HG03354 (cell line): ENCODE results near the gene PALM.

ENCODE experiments used
- ATAC-seq: cut with Tn5 transposase; IDR thresholded peaks from one replicate; pipeline ENCODE4 v1.9.1; 2021; ENCODE audit warnings: mild to moderate bottlenecking; ENCODE audit not compliant: unreplicated experiment, poor library complexity, severe bottlenecking

The PALM gene

DNA sequence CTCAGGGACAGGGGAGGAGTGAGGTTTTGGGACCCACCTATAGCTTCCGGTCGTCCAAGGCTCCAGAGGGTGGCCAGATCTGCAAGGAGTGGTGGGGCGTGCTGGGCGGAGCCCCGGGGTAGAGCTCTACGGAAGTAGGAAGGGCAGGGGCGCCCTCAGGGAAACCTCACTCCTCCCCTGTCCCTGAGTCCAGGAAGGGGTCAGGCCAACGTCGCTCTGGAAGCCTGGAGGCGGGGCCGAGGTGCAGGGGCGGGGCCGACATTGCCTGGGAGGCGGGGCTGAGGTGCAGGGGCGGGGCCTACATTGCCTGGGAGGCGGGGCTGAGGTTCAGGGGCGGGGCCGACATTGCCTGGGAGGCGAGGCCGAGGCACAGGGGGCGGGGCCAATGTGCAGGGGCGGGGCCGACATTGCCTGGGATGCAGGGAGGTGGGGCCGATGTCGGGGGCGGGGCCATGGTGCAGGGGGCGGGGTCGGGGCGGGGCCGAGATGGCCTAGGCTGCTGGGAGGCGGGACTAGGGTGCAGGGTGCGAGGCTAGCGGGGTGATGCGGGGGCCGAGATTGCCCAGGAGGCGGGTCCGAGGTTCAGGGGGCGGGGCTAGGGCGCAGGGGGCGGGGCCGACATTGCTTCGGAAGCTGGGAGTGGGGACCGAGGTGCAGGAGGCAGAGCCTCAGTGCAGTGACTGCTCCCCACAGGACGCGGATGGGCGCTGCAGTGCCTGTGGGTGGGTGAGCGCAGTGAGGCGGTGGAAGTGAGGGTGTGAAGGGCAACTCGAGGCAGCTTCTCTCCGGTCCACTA, 4.9 kb upstream of the PALM start:
- ATAC-seq = no peak

DNA sequence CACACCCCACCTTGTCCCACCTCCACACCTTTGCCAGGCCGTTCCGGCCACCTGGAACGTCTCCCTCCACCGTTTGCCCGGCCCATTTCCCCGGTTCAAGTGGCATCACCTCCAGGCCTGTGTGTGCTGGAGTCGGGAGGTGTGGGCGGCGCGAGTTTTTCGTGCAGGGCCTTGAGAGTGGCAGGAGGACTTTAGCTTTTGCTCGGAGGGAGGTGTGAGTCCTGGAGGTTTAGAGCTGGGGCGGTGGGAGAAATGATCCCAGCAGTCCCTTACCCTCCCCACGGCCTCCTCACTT, 4.3 kb upstream of the PALM start:
- no peak for ATAC-seq

DNA sequence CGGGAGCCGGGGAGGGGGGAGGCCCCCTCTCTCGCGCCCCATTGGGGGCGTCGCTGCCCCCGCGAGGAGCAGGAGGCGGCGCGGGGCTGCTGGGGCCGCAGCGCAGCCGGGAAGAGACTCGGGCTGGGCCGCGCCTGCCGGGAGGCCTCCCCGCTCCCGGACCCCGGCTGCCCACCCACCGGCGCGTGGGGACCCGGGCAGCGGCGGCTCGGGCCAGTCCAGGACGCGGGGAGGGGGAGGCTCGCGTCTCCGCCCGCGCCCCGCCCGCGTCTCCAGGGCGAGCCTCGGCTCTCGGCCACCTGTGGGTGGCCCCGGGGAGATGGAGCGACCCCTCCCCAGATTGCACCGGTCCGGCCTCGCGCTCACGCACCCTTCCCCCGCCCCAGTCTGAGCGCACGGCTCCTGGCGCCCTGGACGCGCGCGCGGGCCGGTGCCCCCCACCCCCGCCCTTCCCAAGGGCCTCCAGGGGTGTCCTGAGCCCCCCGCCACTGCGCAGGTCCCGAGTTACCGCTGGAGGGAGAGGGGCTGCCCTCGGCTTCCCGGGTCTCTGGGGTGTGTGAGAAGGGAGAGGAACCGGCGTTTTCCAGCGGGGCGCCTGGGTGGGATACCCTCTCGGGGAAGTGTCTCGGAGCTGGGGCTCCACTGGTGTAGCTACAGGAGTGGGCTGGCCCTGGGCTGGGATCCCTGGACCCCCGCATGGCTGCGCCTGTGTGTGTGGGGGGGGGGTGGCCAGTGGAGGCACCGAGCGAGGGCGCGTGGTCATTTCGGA, 645 bp downstream of the PALM start:
- no peak for ATAC-seq

- ATAC-seq = no peak
Measured at GRCh38 chr19:709965-710571, 1.3 kb downstream of the PALM start.

DNA sequence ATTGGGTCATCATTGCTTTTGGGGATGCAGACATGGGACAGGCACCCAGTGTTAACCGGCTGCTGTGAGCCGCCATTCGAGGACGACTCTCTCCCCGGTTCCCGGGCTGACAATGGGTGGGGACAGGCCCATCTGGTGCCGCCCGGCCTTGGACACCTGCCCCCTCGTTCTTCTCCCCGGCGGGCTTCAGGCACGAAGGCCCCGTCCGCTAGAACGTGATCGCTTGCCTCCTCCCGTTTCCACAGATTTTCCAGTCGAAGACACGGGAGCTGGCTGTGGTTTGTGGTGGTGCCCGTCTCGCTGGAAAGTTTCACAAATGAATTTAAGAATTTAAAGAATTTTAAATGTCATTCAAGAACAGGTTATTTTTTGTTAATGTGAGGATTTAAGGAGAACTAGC, 2.0 kb downstream of the PALM start:
- no peak for ATAC-seq

DNA sequence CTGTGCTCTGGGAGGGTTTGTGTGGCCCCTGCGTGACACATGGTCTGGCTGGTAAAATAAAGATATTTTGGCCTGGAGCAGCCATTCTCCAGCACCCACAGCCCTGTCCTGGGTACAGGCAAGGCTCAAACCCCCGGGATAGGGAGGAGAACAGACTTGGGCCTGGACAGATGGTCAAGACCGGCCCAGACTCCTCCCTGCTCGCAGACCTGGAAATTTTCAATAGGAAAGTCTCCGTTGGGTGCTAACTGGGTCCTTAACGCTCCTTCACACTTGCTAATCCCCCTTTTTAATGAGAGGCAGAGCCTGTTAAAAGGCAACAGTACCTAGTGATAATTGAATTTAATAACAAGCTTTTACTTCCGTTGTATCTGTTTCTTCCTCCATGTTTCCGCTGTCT, 2.5 kb downstream of the PALM start:
- ATAC-seq = no peak

DNA sequence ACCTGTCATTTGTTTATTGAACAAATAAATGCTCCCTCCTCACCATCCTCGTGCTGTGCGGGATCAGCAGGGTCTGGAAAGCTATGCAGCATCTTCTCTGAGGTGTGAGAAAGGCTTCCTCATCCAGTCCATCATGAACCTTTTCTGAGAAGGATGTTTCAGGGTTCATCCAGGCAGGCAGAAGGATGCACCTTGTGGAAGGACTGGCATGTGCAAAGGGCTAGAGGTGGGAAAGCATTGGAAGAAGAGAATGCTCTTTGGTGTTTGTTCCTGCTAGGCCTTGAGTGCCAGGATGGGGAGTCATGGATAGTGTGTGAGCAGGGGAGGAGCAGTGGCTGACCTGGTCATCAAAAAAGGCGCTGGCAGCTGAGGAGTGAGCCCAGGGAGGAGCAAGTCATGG, 6.6 kb downstream of the PALM start:
- no peak for ATAC-seq

- no peak for ATAC-seq
Measured at GRCh38 chr19:718251-718951, 9.7 kb downstream of the PALM start.

DNA sequence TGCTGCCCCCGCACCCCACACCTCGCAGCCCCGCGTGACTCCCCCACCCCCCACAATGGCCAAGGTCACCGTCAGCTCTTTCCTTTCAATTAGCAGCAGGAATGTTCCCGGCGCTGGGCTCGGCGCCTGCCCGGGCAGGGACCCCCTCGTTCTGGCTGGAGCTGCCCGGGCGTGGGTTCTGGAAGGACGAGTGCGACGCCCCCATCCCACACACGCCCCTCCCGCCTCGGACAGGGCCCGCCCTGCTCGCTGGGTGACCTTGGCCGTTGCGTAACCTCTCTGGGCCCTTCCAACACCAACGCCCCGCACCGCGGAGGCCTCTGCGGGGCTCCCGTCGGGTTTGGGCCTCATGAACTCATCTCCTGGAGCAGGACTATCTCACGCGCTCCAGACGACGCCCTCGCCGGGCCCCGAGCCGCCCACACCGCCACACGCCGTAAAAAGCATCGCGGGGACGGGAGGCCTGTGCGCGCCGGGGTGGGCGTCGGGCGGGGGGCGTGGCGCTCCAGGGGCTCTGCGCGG, 10.3 kb downstream of the PALM start:
- ATAC-seq = no peak

- ATAC-seq = no peak
Measured at GRCh38 chr19:719636-720344, 11.1 kb downstream of the PALM start.

DNA sequence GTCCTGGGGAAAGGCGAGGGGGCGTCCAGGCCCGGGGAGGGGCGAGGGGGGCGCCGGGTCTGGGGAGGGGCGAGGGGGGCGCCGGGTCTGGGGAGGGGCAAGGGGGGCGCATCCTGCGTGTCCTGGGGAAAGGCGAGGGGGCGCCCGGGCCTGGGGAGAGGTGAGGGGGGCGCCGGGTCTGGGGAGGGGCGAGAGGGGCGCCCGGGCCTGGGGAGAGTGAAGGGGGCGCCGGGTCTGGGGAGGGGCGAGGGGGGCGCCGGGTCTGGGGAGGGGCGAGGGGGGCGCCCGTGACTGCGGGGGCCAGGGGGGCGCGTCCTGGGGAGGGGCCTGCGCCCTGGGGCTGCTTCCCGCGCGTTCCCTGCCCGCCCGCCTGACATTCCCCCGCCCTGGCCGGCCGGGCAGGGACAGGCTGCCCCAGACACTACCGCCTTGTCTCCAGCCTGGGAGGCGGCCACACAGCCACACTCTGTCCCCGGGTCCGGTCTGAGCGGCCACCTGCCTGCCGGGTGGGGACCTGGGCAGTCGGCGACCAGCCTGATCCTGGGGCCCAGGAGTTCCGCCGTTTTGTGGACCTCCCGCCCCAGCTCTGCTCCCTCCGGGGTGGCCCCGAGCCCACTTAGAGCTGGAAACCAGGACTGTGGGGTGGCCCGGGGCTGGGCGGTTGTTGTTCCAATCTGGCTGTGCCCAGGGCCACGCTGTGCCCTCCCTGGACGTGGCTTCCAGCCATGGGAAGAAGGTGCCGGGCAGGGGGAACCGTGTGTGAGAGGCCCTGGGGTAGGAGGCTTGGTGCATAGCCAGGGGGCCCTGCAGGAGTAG, 11.8 kb downstream of the PALM start:
- ATAC-seq = no peak

- ATAC-seq = no peak
Measured at GRCh38 chr19:722553-723101, 13.9 kb downstream of the PALM start.

DNA sequence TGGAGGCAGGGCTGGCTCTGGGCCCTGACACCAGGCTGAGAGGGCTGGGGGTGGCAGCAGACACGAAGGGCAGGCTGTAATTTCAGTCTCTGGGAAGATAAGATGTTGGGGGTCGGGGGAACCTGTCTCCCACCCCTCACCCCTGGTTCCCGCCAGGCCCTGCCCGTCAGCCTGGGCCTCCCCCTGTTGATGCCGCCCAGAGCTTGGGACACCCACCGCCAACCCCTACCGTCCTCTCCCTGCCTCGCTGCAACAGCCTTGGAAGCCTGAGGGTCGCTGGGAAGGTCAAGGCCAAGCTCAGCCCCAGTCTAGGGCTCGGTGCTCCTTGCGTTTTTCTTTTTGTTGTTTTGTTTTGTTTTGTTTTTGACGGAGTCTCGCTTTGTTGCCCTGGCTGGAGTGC, 14.5 kb downstream of the PALM start:
- no peak for ATAC-seq

- ATAC-seq = no peak
Measured at GRCh38 chr19:723714-724113, 15.0 kb downstream of the PALM start.

DNA sequence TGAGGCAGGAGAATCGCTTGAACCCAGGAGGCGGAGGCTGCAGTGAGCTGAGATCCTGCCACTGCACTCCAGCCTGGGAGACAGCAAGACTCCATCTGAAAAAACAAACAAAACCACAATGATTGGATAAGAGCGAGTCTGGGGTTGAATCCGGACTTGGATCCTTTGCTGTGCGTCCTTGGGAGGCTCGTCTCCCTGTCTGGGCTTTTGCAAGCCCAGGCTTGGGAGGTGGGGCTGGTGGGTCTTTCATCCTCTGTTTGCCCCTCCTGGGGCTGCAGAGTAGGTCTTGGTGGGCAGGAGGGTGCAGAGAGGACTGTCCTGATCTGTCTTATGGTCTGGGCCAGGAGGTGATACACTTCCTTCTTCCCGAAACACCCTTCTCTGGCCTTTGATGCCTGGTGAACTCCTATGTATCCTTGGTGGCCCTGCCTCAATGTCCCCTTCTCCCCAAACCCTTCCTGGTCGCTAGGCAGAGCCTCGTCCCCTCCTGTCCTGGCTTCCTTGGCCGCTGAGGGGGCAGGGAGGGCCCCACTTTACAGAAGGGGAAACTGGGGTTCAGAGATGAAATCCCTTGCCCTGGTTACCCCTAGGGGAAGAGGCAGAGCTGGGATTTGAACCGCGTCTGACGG, 16.8 kb downstream of the PALM start:
- ATAC-seq = no peak

DNA sequence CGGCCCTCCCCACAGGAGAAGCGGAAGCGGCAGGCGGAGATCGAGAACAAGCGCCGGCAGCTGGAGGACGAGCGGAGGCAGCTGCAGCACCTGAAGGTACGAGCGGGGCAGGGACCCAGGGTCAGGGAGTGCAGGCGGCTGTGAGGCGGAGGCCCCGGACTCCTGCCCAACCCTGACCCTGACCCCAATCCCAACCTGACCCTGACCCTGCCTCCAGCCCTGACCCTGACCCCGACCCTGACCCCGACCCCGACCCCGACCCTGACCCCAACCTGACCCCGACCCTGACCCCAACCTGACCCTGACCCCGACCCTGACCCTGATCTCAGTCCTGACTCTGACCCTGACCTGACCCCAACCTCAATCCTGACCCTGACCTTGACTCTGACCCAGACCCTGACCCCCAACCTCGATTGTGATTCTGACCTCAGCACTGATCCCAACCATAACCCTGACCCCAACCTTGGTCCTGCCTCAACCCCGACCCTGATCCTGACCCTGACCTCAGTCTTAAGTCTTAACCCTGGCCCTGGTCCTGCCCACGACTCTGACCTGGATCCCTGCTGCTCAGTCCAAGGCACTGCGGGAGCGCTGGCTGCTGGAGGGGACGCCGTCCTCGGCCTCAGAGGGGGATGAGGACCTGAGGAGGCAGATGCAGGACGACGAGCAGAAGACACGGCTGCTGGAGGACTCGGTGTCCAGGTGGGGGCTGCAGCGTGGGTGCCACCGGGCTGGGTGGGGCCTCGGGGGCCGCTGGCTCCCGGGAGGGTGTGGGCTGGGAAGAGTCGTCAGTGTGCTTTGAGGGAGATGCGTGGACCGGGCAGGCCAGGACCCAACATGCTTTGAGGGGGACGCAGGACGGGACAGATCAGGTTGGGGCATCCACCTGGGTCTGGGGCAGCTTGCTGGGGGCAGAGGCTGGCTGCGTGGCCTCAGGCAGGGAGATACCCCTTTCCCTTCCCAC, 18.5 kb downstream of the PALM start:
- ATAC-seq = no peak

GRCh38 chr19:728011-728410, 19.3 kb downstream of the PALM start:
- no peak for ATAC-seq
